Measurements from ENCODE around the gene FSHR. TPM values are rescaled to one million over a fixed set of nuclear protein-coding genes. Genes with fewer than 3 reads are reported as not detected.

The FSHR gene
- total RNA-seq, 1 donor from 2014 or later: not detected

DNA sequence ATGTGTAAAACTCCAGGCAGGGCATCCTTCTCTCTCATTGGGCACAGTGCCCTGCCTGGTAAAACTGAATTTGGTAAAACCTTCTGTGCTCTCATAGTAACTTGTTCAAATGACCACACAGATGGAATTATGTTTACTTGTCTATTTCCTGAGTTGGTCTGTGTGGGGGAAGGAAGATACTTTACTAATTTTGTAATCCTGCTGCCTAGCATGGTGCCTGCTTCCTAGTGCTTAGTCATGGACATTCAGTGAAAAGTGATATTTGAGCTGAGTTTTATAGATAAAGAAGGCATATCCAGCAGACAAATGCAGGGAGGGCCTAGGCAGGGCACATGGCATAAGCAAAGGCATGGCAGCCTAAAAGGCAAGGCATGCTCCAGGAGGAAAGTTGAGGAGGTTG is 199.4 kb downstream of the FSHR start:
- Histone ChIP-seq H3K4me1 (no peaks in the 10 kb centered on the region), H3K36me3 (no peaks in the 10 kb centered on the region), H3K27ac (no peak overlapping the region), H3K4me3 (no peak overlapping the region), H3K9me3 (no peaks in the 10 kb centered on the region), H3K27me3 (no peaks in the 10 kb centered on the region)
- no peak for DNase-seq (ENCODE audit: extremely low spot score in 2 of 2)
- TF ChIP-seq POLR2AphosphoS5 (IDR thresholded peaks at IDR 0.05; ENCODE audit: insufficient read depth in 1 of 2, low read depth in 1 of 2) (no peak), POLR2A (IDR thresholded peaks at IDR 0.05) (no peak)
- TF ChIP-seq, protein P1, sequence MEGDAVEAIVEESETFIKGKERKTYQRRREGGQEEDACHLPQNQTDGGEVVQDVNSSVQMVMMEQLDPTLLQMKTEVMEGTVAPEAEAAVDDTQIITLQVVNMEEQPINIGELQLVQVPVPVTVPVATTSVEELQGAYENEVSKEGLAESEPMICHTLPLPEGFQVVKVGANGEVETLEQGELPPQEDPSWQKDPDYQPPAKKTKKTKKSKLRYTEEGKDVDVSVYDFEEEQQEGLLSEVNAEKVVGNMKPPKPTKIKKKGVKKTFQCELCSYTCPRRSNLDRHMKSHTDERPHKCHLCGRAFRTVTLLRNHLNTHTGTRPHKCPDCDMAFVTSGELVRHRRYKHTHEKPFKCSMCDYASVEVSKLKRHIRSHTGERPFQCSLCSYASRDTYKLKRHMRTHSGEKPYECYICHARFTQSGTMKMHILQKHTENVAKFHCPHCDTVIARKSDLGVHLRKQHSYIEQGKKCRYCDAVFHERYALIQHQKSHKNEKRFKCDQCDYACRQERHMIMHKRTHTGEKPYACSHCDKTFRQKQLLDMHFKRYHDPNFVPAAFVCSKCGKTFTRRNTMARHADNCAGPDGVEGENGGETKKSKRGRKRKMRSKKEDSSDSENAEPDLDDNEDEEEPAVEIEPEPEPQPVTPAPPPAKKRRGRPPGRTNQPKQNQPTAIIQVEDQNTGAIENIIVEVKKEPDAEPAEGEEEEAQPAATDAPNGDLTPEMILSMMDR (IDR thresholded peaks at IDR 0.05): no peak
- intact Hi-C loops (cut with DNase I): no loop called here

DNA sequence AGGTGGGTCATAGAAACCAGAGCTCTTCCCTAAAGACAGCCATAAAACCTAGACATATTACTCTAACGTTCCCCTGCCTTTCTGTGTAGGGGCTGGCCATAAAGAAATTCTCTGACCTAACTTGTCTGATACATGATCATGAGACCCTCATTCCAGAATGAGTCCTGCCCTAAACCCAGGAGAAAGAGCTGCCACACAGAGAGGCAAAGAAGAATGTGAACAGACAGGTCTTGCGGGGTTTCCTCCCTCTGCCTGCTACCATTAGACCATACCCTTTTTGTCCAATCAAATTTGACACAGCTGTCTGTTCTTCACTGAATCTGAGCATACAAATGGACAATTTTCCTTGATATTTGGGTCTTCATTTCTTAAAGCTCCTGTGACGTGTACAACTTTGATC is 200.0 kb downstream of the FSHR start:
- Histone ChIP-seq H3K4me1 (no peaks in the 10 kb centered on the region), H3K36me3 (no peaks in the 10 kb centered on the region), H3K27me3 (no peaks in the 10 kb centered on the region), H3K9me3 (no peaks in the 10 kb centered on the region), H3K4me3 (no peak overlapping the region), H3K27ac (no peak overlapping the region)
- no peak for DNase-seq (ENCODE audit: extremely low spot score in 2 of 2)
- TF ChIP-seq POLR2A (IDR thresholded peaks at IDR 0.05) (no peak), POLR2AphosphoS5 (IDR thresholded peaks at IDR 0.05; ENCODE audit: insufficient read depth in 1 of 2, low read depth in 1 of 2) (no peak)
- TF ChIP-seq, protein P1 (IDR thresholded peaks at IDR 0.05): no peak
- intact Hi-C loops (cut with DNase I): no loop called here

DNA sequence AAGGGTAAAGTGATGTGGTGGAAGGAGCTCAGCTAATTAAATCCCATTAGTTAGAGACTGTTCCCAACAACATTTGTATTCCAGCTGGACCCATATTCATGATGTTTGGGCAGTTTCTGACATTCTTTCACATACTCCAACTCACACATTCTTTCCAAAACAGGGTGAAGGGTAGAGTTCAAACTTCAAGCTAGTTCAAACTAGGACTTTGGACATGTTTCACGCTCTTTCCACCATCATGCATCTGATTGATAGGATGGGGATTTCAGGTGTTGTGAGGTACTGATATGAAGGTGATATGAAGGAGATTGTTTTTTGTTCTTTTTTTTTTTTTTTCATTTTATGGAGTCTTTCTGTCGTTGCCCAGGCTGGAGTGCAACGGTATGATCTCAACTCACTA is 201.7 kb downstream of the FSHR start:
- Histone ChIP-seq H3K9me3 (no peaks in the 10 kb centered on the region), H3K4me1 (no peaks in the 10 kb centered on the region), H3K27me3 (no peaks in the 10 kb centered on the region), H3K36me3 (no peaks in the 10 kb centered on the region), H3K4me3 (no peak overlapping the region), H3K27ac (no peak overlapping the region)
- intact Hi-C loops (cut with DNase I): no loop called here
- no peak for DNase-seq (ENCODE audit: extremely low spot score in 2 of 2)
- no peak for TF ChIP-seq POLR2A (IDR thresholded peaks at IDR 0.05)
- TF ChIP-seq, protein P1 (IDR thresholded peaks at IDR 0.05): no peak
- TF ChIP-seq POLR2AphosphoS5 (IDR thresholded peaks at IDR 0.05; ENCODE audit: insufficient read depth in 1 of 2, low read depth in 1 of 2): no peak

DNA sequence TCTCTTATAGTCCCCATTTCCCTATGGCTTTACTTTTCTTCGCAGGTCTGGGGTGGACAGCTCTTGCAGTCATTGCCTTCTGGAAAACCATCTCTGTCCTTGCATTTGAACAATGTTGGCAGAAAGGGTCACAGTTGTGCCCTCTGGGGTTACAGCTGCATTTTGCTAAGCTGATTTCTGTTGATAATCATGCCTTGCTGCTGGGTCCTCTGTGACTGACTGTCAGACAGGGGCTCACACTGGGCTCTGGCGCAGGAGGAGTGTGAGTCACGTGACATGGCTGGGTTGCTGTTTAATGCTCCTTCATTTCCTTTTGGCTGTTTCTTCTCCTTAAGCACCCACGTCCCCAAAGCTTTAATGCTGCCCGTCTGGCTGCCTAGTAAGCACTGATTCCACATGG is 202.2 kb downstream of the FSHR start:
- intact Hi-C loops (cut with DNase I): no loop called here
- H3K4me3 ChIP-seq: no peak overlapping the region
- no peak for DNase-seq (ENCODE audit: extremely low spot score in 2 of 2)
- no peak for TF ChIP-seq POLR2AphosphoS5 (IDR thresholded peaks at IDR 0.05; ENCODE audit: insufficient read depth in 1 of 2, low read depth in 1 of 2)
- H3K36me3 ChIP-seq: no peaks in the 10 kb centered on the region
- H3K27me3 ChIP-seq: no peaks in the 10 kb centered on the region
- H3K4me1 ChIP-seq: no peaks in the 10 kb centered on the region
- H3K9me3 ChIP-seq: no peaks in the 10 kb centered on the region
- H3K27ac ChIP-seq: no peak overlapping the region

DNA sequence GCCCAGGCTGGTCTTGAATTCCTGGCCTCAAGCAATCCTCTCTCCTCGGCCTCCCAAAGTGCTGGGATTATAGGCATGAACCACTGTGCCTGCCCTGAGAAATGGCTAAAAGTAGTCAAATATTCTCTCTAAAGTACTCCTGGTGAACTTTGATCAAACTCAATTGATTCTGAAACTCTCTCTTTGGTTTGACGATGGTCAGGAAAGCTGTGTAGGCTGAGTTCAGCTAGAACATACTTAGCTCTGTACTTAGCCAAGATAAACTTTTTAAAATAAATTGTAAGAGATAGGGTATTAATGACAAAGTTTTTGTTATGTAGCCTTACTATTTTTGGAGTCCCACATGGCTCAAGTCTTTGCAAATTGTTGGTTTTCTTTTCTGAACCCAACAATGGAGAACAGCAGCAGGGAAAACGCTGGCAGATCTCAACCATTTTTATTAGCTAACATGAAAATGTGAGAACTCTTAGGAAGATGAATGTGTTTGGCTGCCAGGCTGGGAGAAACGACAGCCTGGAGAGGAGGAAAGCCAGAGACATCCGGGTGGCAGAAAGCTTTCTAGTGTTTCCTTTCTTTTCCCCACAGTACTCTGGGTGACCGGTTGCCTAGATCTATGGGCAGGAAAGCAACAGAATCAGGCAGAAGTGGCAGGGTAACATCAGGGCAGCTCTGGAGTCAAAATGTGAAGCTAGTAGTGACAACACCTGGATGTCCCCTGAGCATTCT is 205.8 kb downstream of the FSHR start:
- Histone ChIP-seq H3K27me3 (no peaks in the 10 kb centered on the region), H3K27ac (no peak overlapping the region), H3K4me3 (no peak overlapping the region), H3K9me3 (no peaks in the 10 kb centered on the region), H3K36me3 (no peaks in the 10 kb centered on the region), H3K4me1 (no peaks in the 10 kb centered on the region)
- intact Hi-C loops (cut with DNase I): no loop called here
- no peak for DNase-seq (ENCODE audit: extremely low spot score in 2 of 2)
- TF ChIP-seq POLR2AphosphoS5 (IDR thresholded peaks at IDR 0.05; ENCODE audit: insufficient read depth in 1 of 2, low read depth in 1 of 2) (no peak), POLR2A (IDR thresholded peaks at IDR 0.05) (no peak)
- TF ChIP-seq, protein P1 (IDR thresholded peaks at IDR 0.05): no peak
